ENCODE results near the gene COL5A1. TPM values are rescaled to one million over a fixed set of nuclear protein-coding genes. Genes with fewer than 3 reads are reported as not detected.

COL5A1 gene
- total RNA-seq, 4 donors from 2014 or later = 4.9 to 97.4 (median 11.9) TPM

DNA sequence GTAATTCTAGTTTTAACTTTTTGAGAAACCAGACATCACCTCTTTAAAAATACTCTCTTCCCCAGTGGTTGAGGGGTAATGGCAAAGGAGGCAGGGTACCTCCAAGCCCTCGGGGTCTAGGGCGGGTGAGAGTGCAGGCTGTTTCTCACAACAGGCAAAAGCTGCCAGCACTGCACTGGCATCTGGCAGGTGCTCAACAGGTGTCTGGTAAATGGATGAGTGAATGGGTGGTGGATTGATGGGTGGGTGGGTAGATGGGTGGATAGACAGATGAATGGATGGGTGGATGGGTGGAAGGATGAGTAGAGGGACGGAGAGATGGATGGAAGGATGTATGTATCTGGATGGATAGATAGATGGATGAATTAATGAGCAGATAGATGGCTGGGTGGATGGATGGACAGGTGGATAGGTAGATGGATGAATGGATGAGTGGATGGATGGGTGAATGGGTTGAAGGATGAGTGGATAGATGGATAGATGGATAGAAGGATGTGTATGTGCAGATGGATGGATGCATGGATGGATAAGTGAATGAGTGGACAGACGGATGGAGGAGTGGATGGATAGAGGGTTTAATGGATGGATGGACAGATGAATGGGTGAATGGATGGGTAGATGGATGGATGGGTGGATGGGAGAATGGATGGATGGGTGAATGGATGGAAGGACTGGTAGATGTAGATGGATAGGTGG, 84.6 kb downstream of the COL5A1 start:
- Histone ChIP-seq H3K36me3 (no peaks in the 10 kb centered on the region), H3K4me1 (peaks cover 0 to 14% (median 0%) of the 10 kb centered on the region in 4 donors), H3K9me3 (no peaks in the 10 kb centered on the region), H3K27me3 (no peaks in the 10 kb centered on the region), H3K27ac (no peak overlapping the region), H3K4me3 (no peak overlapping the region)
- TF ChIP-seq POLR2A (IDR thresholded peaks at IDR 0.05) = no peak
- TF ChIP-seq, protein P1, sequence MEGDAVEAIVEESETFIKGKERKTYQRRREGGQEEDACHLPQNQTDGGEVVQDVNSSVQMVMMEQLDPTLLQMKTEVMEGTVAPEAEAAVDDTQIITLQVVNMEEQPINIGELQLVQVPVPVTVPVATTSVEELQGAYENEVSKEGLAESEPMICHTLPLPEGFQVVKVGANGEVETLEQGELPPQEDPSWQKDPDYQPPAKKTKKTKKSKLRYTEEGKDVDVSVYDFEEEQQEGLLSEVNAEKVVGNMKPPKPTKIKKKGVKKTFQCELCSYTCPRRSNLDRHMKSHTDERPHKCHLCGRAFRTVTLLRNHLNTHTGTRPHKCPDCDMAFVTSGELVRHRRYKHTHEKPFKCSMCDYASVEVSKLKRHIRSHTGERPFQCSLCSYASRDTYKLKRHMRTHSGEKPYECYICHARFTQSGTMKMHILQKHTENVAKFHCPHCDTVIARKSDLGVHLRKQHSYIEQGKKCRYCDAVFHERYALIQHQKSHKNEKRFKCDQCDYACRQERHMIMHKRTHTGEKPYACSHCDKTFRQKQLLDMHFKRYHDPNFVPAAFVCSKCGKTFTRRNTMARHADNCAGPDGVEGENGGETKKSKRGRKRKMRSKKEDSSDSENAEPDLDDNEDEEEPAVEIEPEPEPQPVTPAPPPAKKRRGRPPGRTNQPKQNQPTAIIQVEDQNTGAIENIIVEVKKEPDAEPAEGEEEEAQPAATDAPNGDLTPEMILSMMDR (IDR thresholded peaks at IDR 0.05) = no peak
- DNase-seq = no peak

DNA sequence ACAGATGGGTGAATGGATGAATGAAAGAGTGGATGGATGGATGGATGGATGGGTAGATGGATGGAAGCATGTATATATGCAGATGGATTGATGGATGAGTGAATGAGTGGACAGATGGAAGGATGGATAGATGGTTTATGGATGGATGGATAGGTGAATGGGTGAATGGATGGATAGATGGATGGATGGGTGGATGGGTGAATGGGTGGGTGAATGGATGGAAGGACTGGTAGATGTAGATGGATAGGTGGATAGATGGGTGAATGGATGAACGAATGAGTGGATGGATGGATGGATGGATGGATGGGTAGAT, 85.1 kb downstream of the COL5A1 start:
- no peak overlapping the region for H3K4me3 ChIP-seq
- no peaks in the 10 kb centered on the region for H3K9me3 ChIP-seq
- no peaks in the 10 kb centered on the region for H3K27me3 ChIP-seq
- H3K36me3 ChIP-seq = no peaks in the 10 kb centered on the region
- H3K27ac ChIP-seq = no peak overlapping the region
- DNase-seq = no peak
- no peak for TF ChIP-seq POLR2A (IDR thresholded peaks at IDR 0.05)
- TF ChIP-seq, protein P1 (IDR thresholded peaks at IDR 0.05) = no peak
- peaks cover 0 to 14% (median 0%) of the 10 kb centered on the region in 4 donors for H3K4me1 ChIP-seq

DNA sequence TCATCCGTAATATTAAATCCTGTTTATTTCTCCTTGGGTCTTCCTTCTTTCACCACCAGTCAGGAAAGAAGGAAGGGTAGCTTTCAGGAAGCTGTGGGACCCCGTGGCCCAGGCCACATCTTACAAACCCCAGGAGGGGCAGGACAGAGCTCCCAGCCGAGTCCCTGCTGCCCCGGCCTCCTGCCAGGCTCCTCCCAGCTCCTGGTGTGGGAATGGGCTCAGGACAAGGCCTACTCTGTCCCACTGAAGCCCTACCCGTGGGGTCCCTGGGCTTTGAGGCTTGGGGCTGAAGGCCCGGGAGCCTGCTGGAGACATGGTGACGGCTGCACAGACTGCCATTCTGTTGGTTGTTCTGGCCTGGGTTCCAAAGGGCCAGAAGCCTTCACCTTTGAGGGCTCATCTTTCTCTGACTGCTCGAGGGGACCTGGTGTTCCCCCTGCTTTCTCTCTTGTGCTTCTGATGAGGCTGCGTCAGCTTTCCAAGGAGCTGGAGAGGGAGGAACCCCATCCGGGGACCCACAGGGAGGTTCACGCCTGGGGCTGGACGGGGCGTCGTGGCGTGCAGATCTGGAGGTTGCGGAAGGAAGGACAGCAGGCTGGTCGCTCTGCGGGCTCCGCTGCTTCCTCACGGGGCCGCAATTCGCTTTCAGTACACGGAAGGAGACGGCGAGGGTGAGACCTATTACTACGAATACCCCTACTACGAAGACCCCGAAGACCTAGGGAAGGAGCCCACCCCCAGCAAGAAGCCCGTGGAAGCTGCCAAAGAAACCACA, 86.6 kb downstream of the COL5A1 start:
- Histone ChIP-seq H3K4me3 (no peak overlapping the region), H3K36me3 (no peaks in the 10 kb centered on the region), H3K27me3 (no peaks in the 10 kb centered on the region), H3K9me3 (no peaks in the 10 kb centered on the region), H3K27ac (no peak overlapping the region), H3K4me1 (peaks cover 0 to 20% (median 0%) of the 10 kb centered on the region in 4 donors)
- no peak for TF ChIP-seq POLR2A (IDR thresholded peaks at IDR 0.05)
- TF ChIP-seq, protein P1 (IDR thresholded peaks at IDR 0.05) = no peak
- DNase-seq = no peak

DNA sequence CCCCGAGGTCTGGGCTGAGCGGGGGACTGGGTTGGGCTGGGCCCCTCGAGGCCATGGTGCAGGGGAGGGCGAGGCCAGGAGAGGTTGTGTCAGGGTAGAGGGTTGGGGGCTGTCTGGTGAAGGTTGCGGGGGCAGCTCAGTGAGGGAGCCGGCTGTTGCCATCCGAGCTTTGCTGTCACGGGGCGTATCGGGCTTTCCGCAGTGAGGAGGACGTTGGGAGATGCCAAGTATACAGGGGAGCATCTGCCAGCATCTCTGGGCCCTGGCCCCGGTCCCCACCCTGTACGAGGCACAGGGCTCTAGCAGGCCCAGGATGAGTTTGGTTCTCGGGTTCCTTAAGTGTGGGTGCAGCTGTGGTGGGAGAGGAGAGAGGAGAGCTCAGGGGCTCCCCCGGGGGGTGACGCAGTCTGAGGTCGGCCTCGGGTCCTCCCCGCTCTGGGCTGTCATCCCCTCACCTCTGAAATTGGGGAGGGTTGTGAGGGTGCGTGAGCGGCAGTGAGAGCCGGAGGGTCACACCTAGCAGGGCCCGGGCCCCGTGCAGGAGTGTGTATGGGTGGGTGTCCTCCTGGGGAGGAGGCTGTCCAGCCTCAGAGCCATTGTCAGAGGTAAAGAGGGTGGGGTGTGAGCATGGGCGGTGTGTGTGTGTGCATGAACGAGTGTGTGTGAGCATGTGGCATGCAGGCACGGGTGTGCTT, 87.3 kb downstream of the COL5A1 start:
- Histone ChIP-seq H3K9me3 (no peaks in the 10 kb centered on the region), H3K4me1 (peaks cover 0 to 22% (median 0%) of the 10 kb centered on the region in 4 donors), H3K27me3 (no peaks in the 10 kb centered on the region), H3K36me3 (no peaks in the 10 kb centered on the region), H3K27ac (no peak overlapping the region), H3K4me3 (no peak overlapping the region)
- DNase-seq = no peak
- no peak for TF ChIP-seq POLR2A (IDR thresholded peaks at IDR 0.05)
- TF ChIP-seq, protein P1 (IDR thresholded peaks at IDR 0.05) = no peak

DNA sequence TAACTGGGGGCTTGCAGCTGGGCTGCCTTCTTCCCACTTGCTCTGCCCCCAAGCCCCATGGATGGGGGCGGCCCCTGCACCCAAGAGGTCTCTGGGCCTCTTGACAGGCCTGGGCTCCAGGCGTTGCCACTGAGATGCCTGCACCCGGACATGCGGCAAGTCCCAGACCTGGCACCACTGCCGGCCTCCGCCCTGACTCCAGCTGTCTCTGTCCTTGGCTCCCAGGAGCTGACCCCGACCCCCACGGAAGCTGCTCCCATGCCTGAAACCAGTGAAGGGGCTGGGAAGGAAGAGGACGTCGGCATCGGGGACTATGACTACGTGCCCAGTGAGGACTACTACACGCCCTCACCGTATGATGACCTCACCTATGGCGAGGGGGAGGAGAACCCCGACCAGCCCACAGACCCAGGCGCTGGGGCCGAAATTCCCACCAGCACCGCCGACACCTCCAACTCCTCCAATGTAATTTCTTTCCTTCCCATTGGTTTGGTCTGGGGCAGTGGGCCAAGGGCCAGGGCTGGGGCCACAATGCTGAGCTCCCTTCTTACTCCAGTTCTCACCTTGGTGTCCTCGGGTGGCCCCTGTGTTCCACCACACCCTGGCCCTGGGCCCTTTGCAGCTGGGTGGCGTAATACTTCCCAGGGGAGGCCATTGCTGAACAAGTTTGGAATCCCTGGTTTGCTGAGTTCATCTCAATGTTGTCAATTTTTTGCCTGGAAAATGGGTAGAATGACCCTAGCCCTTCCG, 88.6 kb downstream of the COL5A1 start:
- Histone ChIP-seq H3K27ac (peak overlapping the region in 2 of 4 donors; percentile 9 to 45), H3K36me3 (no peaks in the 10 kb centered on the region), H3K4me1 (peaks cover 0 to 28% (median 0%) of the 10 kb centered on the region in 4 donors), H3K27me3 (no peaks in the 10 kb centered on the region), H3K4me3 (no peak overlapping the region), H3K9me3 (no peaks in the 10 kb centered on the region)
- no peak for TF ChIP-seq POLR2A (IDR thresholded peaks at IDR 0.05)
- TF ChIP-seq, protein P1 (IDR thresholded peaks at IDR 0.05) = no peak
- DNase-seq = no peak

Measured in Peyer's patch (tissue), 4 donors.